ENCODE data around the gene BSN.

Gene BSN

DNA sequence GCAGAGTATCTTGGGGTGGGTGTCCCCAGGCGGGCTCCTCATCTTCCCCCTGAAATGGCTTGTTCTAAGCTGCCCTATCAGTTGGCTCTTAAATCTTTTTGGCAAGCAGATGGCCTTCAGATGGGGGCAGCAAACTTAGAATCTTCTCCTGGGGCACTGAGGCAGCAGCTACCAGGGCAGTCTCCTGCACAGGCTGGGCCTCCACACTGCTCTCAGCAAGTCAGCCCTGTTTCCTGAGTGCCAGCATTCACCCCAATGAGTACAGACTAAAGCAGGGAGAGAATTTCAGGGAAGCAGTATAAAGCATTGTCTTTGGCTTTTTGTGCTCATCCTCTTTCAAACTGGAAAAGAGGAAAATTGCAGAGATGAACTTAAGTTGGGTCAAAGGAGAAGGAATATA is 68.8 kb downstream of the BSN start:
- TF ChIP-seq POLR2AphosphoS5 (IDR thresholded peaks at IDR 0.05; ENCODE audit: low read depth, low read length) = no peak
- no peak for TF ChIP-seq REST (IDR thresholded peaks at IDR 0.05; ENCODE audit: insufficient read depth in 1 of 2, low read depth in 2 of 2, low read length in 2 of 2)
- TF ChIP-seq FOXP2 (optimal IDR thresholded peaks at IDR 0.05; ENCODE audit: borderline replicate concordance, extremely low read depth, extremely low read length, insufficient read depth) = no peak
- no peak for TF ChIP-seq SIN3A (IDR thresholded peaks at IDR 0.05; ENCODE audit: borderline replicate concordance, insufficient read depth, low read length)
- no peak for TF ChIP-seq TAF1 (IDR thresholded peaks at IDR 0.05; ENCODE audit: borderline replicate concordance, insufficient read depth, low read length)

DNA sequence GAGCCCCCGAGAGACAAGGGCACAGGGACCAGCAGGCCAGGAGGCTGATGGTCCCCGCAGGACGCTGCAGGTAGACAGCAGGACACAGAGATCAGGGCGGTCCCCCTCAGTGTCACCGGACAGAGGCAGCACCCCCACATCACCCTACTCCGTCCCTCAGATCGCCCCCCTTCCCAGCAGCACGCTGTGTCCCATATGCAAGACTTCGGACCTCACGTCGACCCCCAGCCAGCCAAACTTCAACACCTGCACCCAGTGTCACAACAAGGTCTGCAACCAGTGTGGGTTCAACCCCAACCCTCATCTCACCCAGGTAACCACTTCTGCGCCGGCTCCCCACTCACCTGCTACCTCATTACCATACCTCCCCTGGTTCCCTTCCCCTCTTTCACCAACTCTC is 70.8 kb downstream of the BSN start:
- TF ChIP-seq REST (IDR thresholded peaks at IDR 0.05; ENCODE audit: insufficient read depth in 1 of 2, low read depth in 2 of 2, low read length in 2 of 2) (no peak), FOXP2 (optimal IDR thresholded peaks at IDR 0.05; ENCODE audit: borderline replicate concordance, extremely low read depth, extremely low read length, insufficient read depth) (no peak), SIN3A (IDR thresholded peaks at IDR 0.05; ENCODE audit: borderline replicate concordance, insufficient read depth, low read length) (no peak), TAF1 (IDR thresholded peaks at IDR 0.05; ENCODE audit: borderline replicate concordance, insufficient read depth, low read length) (no peak), POLR2AphosphoS5 (IDR thresholded peaks at IDR 0.05; ENCODE audit: low read depth, low read length) (no peak)

DNA sequence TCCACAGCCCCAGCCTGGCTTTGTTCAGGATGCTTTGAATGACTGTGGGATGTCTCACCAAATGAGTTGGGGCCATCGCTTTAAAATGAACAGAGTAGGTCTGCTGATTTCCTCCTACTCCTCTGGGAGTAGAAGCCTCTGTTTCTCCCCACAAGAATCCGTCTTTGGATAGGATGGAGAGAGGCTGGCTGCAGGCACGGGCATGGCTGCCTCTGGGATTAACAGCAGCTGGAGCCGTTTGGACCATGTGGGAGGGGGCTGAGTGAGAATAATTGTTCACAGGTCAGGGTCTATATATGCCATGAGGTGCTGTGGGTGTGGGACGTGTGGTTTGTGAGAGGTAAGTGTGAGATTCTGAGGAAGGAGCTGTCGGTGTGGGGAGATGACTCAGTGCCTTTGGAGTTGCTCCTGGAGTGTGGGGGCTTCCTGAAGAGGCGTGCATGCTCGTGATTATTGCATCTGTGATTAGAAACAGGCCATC is 71.9 kb downstream of the BSN start:
- TF ChIP-seq POLR2AphosphoS5 (IDR thresholded peaks at IDR 0.05; ENCODE audit: low read depth, low read length) (no peak), REST (IDR thresholded peaks at IDR 0.05; ENCODE audit: insufficient read depth in 1 of 2, low read depth in 2 of 2, low read length in 2 of 2) (no peak)

DNA sequence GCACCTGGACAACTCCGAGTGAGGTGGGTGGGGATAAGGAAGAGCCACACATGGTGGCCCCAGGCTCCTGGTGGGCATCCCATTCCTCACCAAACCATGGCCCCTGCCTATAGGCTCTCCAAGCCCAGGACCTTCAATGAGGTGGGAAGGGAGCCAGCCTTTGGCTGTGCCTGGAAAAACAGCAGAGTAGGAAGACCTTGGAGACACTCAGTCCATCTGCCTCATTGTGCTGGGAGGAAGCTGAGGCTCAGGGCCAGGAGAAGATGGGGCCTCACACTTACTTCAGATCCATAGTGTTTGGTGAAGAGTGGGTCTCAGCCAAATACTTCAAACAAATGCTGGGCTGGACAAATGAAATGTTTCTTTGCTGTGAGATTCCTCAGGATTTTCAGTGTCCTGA is 72.5 kb downstream of the BSN start:
- no peak for TF ChIP-seq REST (IDR thresholded peaks at IDR 0.05; ENCODE audit: insufficient read depth in 1 of 2, low read depth in 2 of 2, low read length in 2 of 2)
- no peak for TF ChIP-seq POLR2AphosphoS5 (IDR thresholded peaks at IDR 0.05; ENCODE audit: low read depth, low read length)
- TF ChIP-seq SIN3A (IDR thresholded peaks at IDR 0.05; ENCODE audit: borderline replicate concordance, insufficient read depth, low read length) = no peak
- TF ChIP-seq FOXP2 (optimal IDR thresholded peaks at IDR 0.05; ENCODE audit: borderline replicate concordance, extremely low read depth, extremely low read length, insufficient read depth) = no peak
- no peak for TF ChIP-seq TAF1 (IDR thresholded peaks at IDR 0.05; ENCODE audit: borderline replicate concordance, insufficient read depth, low read length)

- TF ChIP-seq FOXP2 (optimal IDR thresholded peaks at IDR 0.05; ENCODE audit: borderline replicate concordance, extremely low read depth, extremely low read length, insufficient read depth) = no peak
- no peak for TF ChIP-seq POLR2AphosphoS5 (IDR thresholded peaks at IDR 0.05; ENCODE audit: low read depth, low read length)
- no peak for TF ChIP-seq REST (IDR thresholded peaks at IDR 0.05; ENCODE audit: insufficient read depth in 1 of 2, low read depth in 2 of 2, low read length in 2 of 2)
- TF ChIP-seq SIN3A (IDR thresholded peaks at IDR 0.05; ENCODE audit: borderline replicate concordance, insufficient read depth, low read length) = no peak
- TF ChIP-seq TAF1 (IDR thresholded peaks at IDR 0.05; ENCODE audit: borderline replicate concordance, insufficient read depth, low read length) = no peak
Observed at GRCh38 chr3:49627634-49628033, 73.4 kb downstream of the BSN start.
